HG02798 (cell line): ENCODE results near the gene FGFR3.

Experiments
- ATAC-seq: cut with Tn5 transposase; IDR thresholded peaks from one replicate; pipeline ENCODE4 v1.9.1; 2021; ENCODE audit warnings: mild to moderate bottlenecking; ENCODE audit not compliant: unreplicated experiment, poor library complexity

FGFR3 gene

GRCh38 chr4:1812720-1813119, 19.6 kb downstream of the FGFR3 start:
- ATAC-seq, result no peak

- no peak for ATAC-seq
Measured at GRCh38 chr4:1813231-1813630, 20.1 kb downstream of the FGFR3 start.

GRCh38 chr4:1813915-1814314, 20.8 kb downstream of the FGFR3 start:
- ATAC-seq, result no peak

GRCh38 chr4:1814453-1814852, 21.4 kb downstream of the FGFR3 start:
- no peak for ATAC-seq

- no peak for ATAC-seq
Measured at GRCh38 chr4:1815096-1815996, 22.3 kb downstream of the FGFR3 start.

GRCh38 chr4:1815997-1816860, 23.1 kb downstream of the FGFR3 start:
- ATAC-seq, result no peak

GRCh38 chr4:1819284-1819683, 26.2 kb downstream of the FGFR3 start:
- ATAC-seq, result no peak

GRCh38 chr4:1819816-1820215, 26.7 kb downstream of the FGFR3 start:
- ATAC-seq, result no peak

- no peak for ATAC-seq
Measured at GRCh38 chr4:1821679-1822567, 28.8 kb downstream of the FGFR3 start.

- no peak for ATAC-seq
Measured at GRCh38 chr4:1822568-1823544, 29.8 kb downstream of the FGFR3 start.

- no peak for ATAC-seq
Measured at GRCh38 chr4:1823545-1823932, 30.4 kb downstream of the FGFR3 start.

GRCh38 chr4:1824746-1825145, 31.7 kb downstream of the FGFR3 start:
- no peak for ATAC-seq

GRCh38 chr4:1825326-1825725, 32.2 kb downstream of the FGFR3 start:
- ATAC-seq, result no peak

- no peak for ATAC-seq
Measured at GRCh38 chr4:1826531-1827350, 33.6 kb downstream of the FGFR3 start.

GRCh38 chr4:1830234-1830633, 37.1 kb downstream of the FGFR3 start:
- ATAC-seq, result no peak

- ATAC-seq, result no peak
Measured at GRCh38 chr4:1830642-1831228, 37.6 kb downstream of the FGFR3 start.

GRCh38 chr4:1831331-1831730, 38.2 kb downstream of the FGFR3 start:
- ATAC-seq, result no peak

- no peak for ATAC-seq
Measured at GRCh38 chr4:1832690-1833089, 39.6 kb downstream of the FGFR3 start.
